WTC11 (cell line): ENCODE results near the gene SLC5A5. TPM values are rescaled to one million over a fixed set of nuclear protein-coding genes. Genes with fewer than 3 reads are reported as not detected.

Source experiments
- ATF2 ChIP-seq: sonication (generic); formaldehyde crosslinking; IDR thresholded peaks from 2 replicates; pipeline ENCODE4 v1.8.1; 2022; ENCODE audit warnings: low read depth, missing genetic modification reagents, borderline replicate concordance
- ATF6 ChIP-seq: sonication (generic); formaldehyde crosslinking; IDR thresholded peaks from 2 replicates; pipeline ENCODE4 v1.8.1; 2023; ENCODE audit warnings: mild to moderate bottlenecking, missing genetic modification reagents
- CDX4 ChIP-seq: fragments of 250-450 bp; sonication (Bioruptor Pico); IDR thresholded peaks from 2 replicates; pipeline ENCODE4 v1.9.0; 2021; ENCODE audit warnings: moderate library complexity, mild to moderate bottlenecking, inconsistent platforms, borderline replicate concordance
- CREB1 ChIP-seq: sonication (generic); formaldehyde crosslinking; IDR thresholded peaks from 2 replicates; pipeline ENCODE4 v1.8.0; 2023; ENCODE audit warnings: mild to moderate bottlenecking, missing genetic modification reagents
- ELF4 ChIP-seq: sonication (generic); formaldehyde crosslinking; IDR thresholded peaks from 2 replicates; pipeline ENCODE4 v1.8.1; 2022; ENCODE audit warnings: low read depth, mild to moderate bottlenecking, moderate library complexity, missing genetic modification reagents
- ETV6 ChIP-seq: sonication (generic); formaldehyde crosslinking; IDR thresholded peaks from 2 replicates; pipeline ENCODE4 v1.8.1; 2022; ENCODE audit warnings: mild to moderate bottlenecking, missing genetic modification reagents
- FOXK1 ChIP-seq: sonication (generic); formaldehyde crosslinking; IDR thresholded peaks from 2 replicates; pipeline ENCODE4 v1.8.0; 2022; ENCODE audit warnings: mild to moderate bottlenecking, moderate library complexity, missing genetic modification reagents
- GTF2I ChIP-seq: fragments of 250-450 bp; sonication (Bioruptor Pico); conservative IDR thresholded peaks from 2 replicates; pipeline ENCODE4 v1.4.0; 2021; ENCODE audit warnings: mild to moderate bottlenecking
- HMGXB4 ChIP-seq: sonication (generic); formaldehyde crosslinking; IDR thresholded peaks from 2 replicates; pipeline ENCODE4 v1.8.1; 2023; ENCODE audit warnings: mild to moderate bottlenecking, moderate library complexity, missing genetic modification reagents
- JAZF1 ChIP-seq: fragments of 250-450 bp; sonication (Bioruptor Pico); IDR thresholded peaks from 2 replicates; pipeline ENCODE4 v1.9.0; 2021; ENCODE audit warnings: moderate library complexity, mild to moderate bottlenecking, inconsistent platforms
- JUN ChIP-seq: sonication (generic); formaldehyde crosslinking; IDR thresholded peaks from 2 replicates; pipeline ENCODE4 v1.8.0; 2023; ENCODE audit warnings: mild to moderate bottlenecking, missing genetic modification reagents
- MXD4 ChIP-seq: fragments of 250-450 bp; sonication (Bioruptor Pico); IDR thresholded peaks from 2 replicates; pipeline ENCODE4 v1.8.0; 2021; ENCODE audit warnings: mild to moderate bottlenecking, moderate library complexity, borderline replicate concordance
- MYBL2 ChIP-seq: sonication (generic); formaldehyde crosslinking; IDR thresholded peaks from 2 replicates; pipeline ENCODE4 v1.8.1; 2023; ENCODE audit warnings: mild to moderate bottlenecking, moderate library complexity, missing genetic modification reagents
- NR2C2 ChIP-seq: sonication (generic); formaldehyde crosslinking; IDR thresholded peaks from 2 replicates; pipeline ENCODE4 v1.8.0; 2022; ENCODE audit warnings: mild to moderate bottlenecking, missing genetic modification reagents
- SMAD3 ChIP-seq: sonication (generic); formaldehyde crosslinking; IDR thresholded peaks from 2 replicates; pipeline ENCODE4 v1.8.0; 2022; ENCODE audit warnings: missing genetic modification reagents, mild to moderate bottlenecking, borderline replicate concordance
- TEAD1 ChIP-seq: sonication (generic); formaldehyde crosslinking; IDR thresholded peaks from 2 replicates; pipeline ENCODE4 v1.8.0; 2022; ENCODE audit warnings: mild to moderate bottlenecking, missing genetic modification reagents
- USF1 ChIP-seq: sonication (generic); formaldehyde crosslinking; IDR thresholded peaks from 2 replicates; pipeline ENCODE4 v1.8.0; 2022; ENCODE audit warnings: mild to moderate bottlenecking, missing genetic modification reagents
- ZMAT4 ChIP-seq: fragments of 250-450 bp; sonication (Bioruptor Pico); IDR thresholded peaks from 2 replicates; pipeline ENCODE4 v1.9.0; 2021; ENCODE audit warnings: mild to moderate bottlenecking
- ZNF138 ChIP-seq: sonication (generic); formaldehyde crosslinking; conservative IDR thresholded peaks from 2 replicates; pipeline ENCODE4 v1.8.1; 2022; ENCODE audit warnings: mild to moderate bottlenecking, moderate library complexity, missing genetic modification reagents
- ZNF219 ChIP-seq: sonication (generic); formaldehyde crosslinking; IDR thresholded peaks from 2 replicates; pipeline ENCODE4 v1.8.0; 2023; ENCODE audit warnings: missing genetic modification reagents, mild to moderate bottlenecking, borderline replicate concordance
- ZNF396 ChIP-seq: fragments of 250-450 bp; sonication (Bioruptor Pico); IDR thresholded peaks from 2 replicates; pipeline ENCODE4 v1.8.0; 2021; ENCODE audit warnings: mild to moderate bottlenecking, moderate library complexity, borderline replicate concordance
- ZNF423 ChIP-seq: fragments of 250-450 bp; sonication (Bioruptor Pico); IDR thresholded peaks from 2 replicates; pipeline ENCODE4 v2.1.2; 2022; ENCODE audit warnings: mild to moderate bottlenecking, moderate library complexity
- ZNF425 ChIP-seq: fragments of 250-450 bp; sonication (Bioruptor Pico); conservative IDR thresholded peaks from 2 replicates; pipeline ENCODE4 v1.9.0; 2021; ENCODE audit warnings: mild to moderate bottlenecking
- ZNF532 ChIP-seq: fragments of 250-450 bp; sonication (Bioruptor Pico); IDR thresholded peaks from 2 replicates; pipeline ENCODE4 v1.9.0; 2021; ENCODE audit warnings: mild to moderate bottlenecking, borderline replicate concordance
- total RNA-seq: library from RNA; stranded (reverse); gene quantifications from 3 replicates; pipeline ENCODE4 v1.2.3, GENCODE V29; 2021

SLC5A5 gene
- total RNA-seq, 1 experiment from 2014 or later: 2.5 TPM

GRCh38 chr19:17932485-17933338, 61.0 kb downstream of the SLC5A5 start, which contains the start of gene CCDC124 (continued):
- no peak for TF ChIP-seq ELF4
- TF ChIP-seq FOXK1: 0 out of 2 replicates have a peak, but pooled peaks have one; percentile 45
- TF ChIP-seq ZMAT4 (CRISPR knock-in tag): no peak
- 0 out of 2 replicates have a peak, but pooled peaks have one; percentile 61 for TF ChIP-seq SMAD3 (CRISPR knock-in tag)
- no peak for TF ChIP-seq ZNF423
- no peak; the same call in 1 of the 2 replicates for TF ChIP-seq TEAD1 (CRISPR knock-in tag)
- 0 out of 2 replicates have a peak, but pooled peaks have one; percentile 71 for TF ChIP-seq MXD4 (CRISPR knock-in tag)
- no peak; the same call in 1 of the 2 replicates for TF ChIP-seq HMGXB4 (CRISPR knock-in tag)
- TF ChIP-seq ETV6 (CRISPR knock-in tag): peak; percentile 89
- 0 out of 2 replicates have a peak, but pooled peaks have one; percentile 73 for TF ChIP-seq CREB1 (CRISPR knock-in tag)
- no peak for TF ChIP-seq ATF2
- no peak for TF ChIP-seq ATF6
- TF ChIP-seq USF1: peak; percentile 95
- peak; percentile 47; the same call in 1 of the 2 replicates for TF ChIP-seq ZNF396 (CRISPR knock-in tag)
- TF ChIP-seq ZNF532 (CRISPR knock-in tag): no peak
- no peak for TF ChIP-seq ZNF138 (CRISPR knock-in tag)
- TF ChIP-seq JAZF1 (CRISPR knock-in tag): no peak
- no peak for TF ChIP-seq MYBL2
- no peak for TF ChIP-seq ZNF219 (CRISPR knock-in tag)
- no peak for TF ChIP-seq ZNF425 (CRISPR knock-in tag)
- no peak for TF ChIP-seq GTF2I (CRISPR knock-in tag)
- no peak for TF ChIP-seq JUN
- TF ChIP-seq NR2C2: no peak
- TF ChIP-seq CDX4 (CRISPR knock-in tag): no peak
